GM20431 (cell line): ENCODE measurements around the gene TXNRD1.

ENCODE experiments used
- in situ Hi-C: fragments of 300-500 bp; cut with MseI, MboI; formaldehyde crosslinking; loops from one replicate; pipeline ENCODE4 v1.15.0; 2020; ENCODE audit warnings: low sequenced_read_pairs; ENCODE audit not compliant: unreplicated experiment

Gene TXNRD1

GRCh38 chr12:104294927-104295668, 79.5 kb downstream of the TXNRD1 start:
- in situ Hi-C loops: no loop called here

- in situ Hi-C loops: no loop called here
These were observed 80.4 kb downstream of the TXNRD1 start for GRCh38 chr12:104295954-104296353.

- in situ Hi-C loops: no loop called here
These were observed 81.1 kb downstream of the TXNRD1 start for GRCh38 chr12:104296718-104297117.

- in situ Hi-C loops: no loop called here
These were observed 82.0 kb downstream of the TXNRD1 start for GRCh38 chr12:104297477-104298113.

- in situ Hi-C loops: no loop called here
These were observed 84.4 kb downstream of the TXNRD1 start for GRCh38 chr12:104299842-104300481.

- in situ Hi-C loops: no loop called here
These were observed 88.1 kb downstream of the TXNRD1 start, which contains the start of gene EID3 for GRCh38 chr12:104303538-104304151. TSS of gene EID3 (plus strand) at chr12:104303739. CDS start at chr12:104303935, 196 bp downstream.

- in situ Hi-C loops: no loop called here
These were observed 88.9 kb downstream of the TXNRD1 start for GRCh38 chr12:104304261-104305009.

- in situ Hi-C loops: no loop called here
These were observed 89.8 kb downstream of the TXNRD1 start for GRCh38 chr12:104305349-104305748.

GRCh38 chr12:104306376-104306775, 90.8 kb downstream of the TXNRD1 start:
- in situ Hi-C loops: no loop called here

GRCh38 chr12:104306943-104307654, 91.5 kb downstream of the TXNRD1 start:
- in situ Hi-C loops: no loop called here

- in situ Hi-C loops: no loop called here
These were observed 92.0 kb downstream of the TXNRD1 start for GRCh38 chr12:104307655-104308000.

GRCh38 chr12:104309446-104309993, 93.9 kb downstream of the TXNRD1 start:
- in situ Hi-C loops: no loop called here

GRCh38 chr12:104310751-104311633, 95.4 kb downstream of the TXNRD1 start:
- in situ Hi-C loops: no loop called here

- in situ Hi-C loops: no loop called here
These were observed 96.6 kb downstream of the TXNRD1 start for GRCh38 chr12:104312202-104312601.

- in situ Hi-C loops: no loop called here
These were observed 97.1 kb downstream of the TXNRD1 start for GRCh38 chr12:104312654-104313053.

GRCh38 chr12:104313568-104314241, 98.1 kb downstream of the TXNRD1 start:
- in situ Hi-C loops: no loop called here

GRCh38 chr12:104314242-104314614, 98.6 kb downstream of the TXNRD1 start:
- in situ Hi-C loops: no loop called here
